WTC11 (cell line): ENCODE measurements around the gene SPIB.

Experiments
- CREB1 ChIP-seq: sonication (generic); formaldehyde crosslinking; IDR thresholded peaks from 2 replicates; pipeline ENCODE4 v1.8.0; 2023; ENCODE audit warnings: mild to moderate bottlenecking, missing genetic modification reagents
- ESRRA ChIP-seq: sonication (generic); formaldehyde crosslinking; IDR thresholded peaks from 2 replicates; pipeline ENCODE4 v1.8.1; 2022; ENCODE audit warnings: mild to moderate bottlenecking, missing genetic modification reagents, borderline replicate concordance
- TCF7 ChIP-seq: sonication (generic); formaldehyde crosslinking; IDR thresholded peaks from 2 replicates; pipeline ENCODE4 v1.8.0; 2022; ENCODE audit warnings: mild to moderate bottlenecking, low read depth, missing genetic modification reagents, moderate library complexity
- TF ChIP-seq, protein P1 (sequence below): fragments of 200-600 bp; IDR thresholded peaks from 2 replicates; pipeline ENCODE4 v1.8.0; 2022; ENCODE audit warnings: antibody characterized with exemption
- TF ChIP-seq, protein P2 (sequence below): sonication (generic); formaldehyde crosslinking; IDR thresholded peaks from 2 replicates; pipeline ENCODE4 v1.8.0; 2022; ENCODE audit warnings: mild to moderate bottlenecking, missing genetic modification reagents
- TF ChIP-seq, protein P3 (sequence below): sonication (generic); formaldehyde crosslinking; conservative IDR thresholded peaks from 2 replicates; pipeline ENCODE4 v1.8.1; 2023; ENCODE audit warnings: mild to moderate bottlenecking, low read depth, missing genetic modification reagents, moderate library complexity
- TF ChIP-seq, protein P4 (sequence below): sonication (generic); formaldehyde crosslinking; IDR thresholded peaks from 2 replicates; pipeline ENCODE4 v1.8.0; 2023; ENCODE audit warnings: missing genetic modification reagents

DNA sequence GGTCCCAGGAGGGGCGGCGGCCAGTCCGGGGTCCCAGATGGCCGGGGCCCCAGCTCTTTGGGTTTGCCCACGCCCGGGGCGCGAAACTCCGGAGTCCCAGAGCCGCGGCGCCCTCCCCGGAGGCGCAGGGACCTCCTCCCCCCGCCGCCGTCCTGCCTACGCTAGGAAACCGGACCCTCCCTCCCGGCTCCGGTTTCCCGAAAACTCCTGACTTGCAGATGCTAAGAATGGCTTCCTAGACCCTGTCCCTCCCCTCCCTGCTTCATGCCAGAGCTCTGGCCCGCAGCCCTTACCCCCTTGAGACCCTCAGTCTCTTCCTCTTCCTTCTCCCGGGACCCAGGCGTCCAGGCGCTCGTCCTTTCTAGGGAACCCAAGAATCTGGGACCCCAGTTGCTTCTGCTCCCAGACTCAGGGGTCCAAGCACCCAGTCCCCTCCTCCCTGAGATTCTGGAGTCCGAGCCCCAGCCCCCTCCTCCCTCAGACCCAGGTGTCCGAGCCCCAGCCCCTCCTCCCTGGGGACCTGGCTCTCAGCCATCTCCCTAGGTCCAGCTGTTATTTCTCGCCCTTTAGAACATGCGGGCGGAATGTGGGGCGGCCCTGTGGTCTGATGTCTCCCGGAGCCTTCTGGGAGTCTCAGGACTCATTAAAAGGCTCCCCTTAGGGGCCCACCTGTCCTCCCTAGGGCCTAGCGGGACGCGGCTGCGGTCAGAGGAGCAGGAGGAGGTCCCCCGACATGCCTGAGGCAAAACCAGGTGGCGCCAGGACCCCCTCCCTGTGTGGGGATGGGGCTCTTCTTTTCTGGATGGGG, 13.7 kb downstream of the SPIB start, which contains the start of gene MYBPC2:
- TF ChIP-seq ESRRA (CRISPR knock-in tag) (no peak), CREB1 (CRISPR knock-in tag) (no peak), TCF7 (CRISPR knock-in tag) (no peak)
- TF ChIP-seq, protein P1, sequence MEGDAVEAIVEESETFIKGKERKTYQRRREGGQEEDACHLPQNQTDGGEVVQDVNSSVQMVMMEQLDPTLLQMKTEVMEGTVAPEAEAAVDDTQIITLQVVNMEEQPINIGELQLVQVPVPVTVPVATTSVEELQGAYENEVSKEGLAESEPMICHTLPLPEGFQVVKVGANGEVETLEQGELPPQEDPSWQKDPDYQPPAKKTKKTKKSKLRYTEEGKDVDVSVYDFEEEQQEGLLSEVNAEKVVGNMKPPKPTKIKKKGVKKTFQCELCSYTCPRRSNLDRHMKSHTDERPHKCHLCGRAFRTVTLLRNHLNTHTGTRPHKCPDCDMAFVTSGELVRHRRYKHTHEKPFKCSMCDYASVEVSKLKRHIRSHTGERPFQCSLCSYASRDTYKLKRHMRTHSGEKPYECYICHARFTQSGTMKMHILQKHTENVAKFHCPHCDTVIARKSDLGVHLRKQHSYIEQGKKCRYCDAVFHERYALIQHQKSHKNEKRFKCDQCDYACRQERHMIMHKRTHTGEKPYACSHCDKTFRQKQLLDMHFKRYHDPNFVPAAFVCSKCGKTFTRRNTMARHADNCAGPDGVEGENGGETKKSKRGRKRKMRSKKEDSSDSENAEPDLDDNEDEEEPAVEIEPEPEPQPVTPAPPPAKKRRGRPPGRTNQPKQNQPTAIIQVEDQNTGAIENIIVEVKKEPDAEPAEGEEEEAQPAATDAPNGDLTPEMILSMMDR: no peak
- TF ChIP-seq, protein P2, sequence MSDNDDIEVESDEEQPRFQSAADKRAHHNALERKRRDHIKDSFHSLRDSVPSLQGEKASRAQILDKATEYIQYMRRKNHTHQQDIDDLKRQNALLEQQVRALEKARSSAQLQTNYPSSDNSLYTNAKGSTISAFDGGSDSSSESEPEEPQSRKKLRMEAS (CRISPR knock-in tag): no peak
- TF ChIP-seq, protein P3, sequence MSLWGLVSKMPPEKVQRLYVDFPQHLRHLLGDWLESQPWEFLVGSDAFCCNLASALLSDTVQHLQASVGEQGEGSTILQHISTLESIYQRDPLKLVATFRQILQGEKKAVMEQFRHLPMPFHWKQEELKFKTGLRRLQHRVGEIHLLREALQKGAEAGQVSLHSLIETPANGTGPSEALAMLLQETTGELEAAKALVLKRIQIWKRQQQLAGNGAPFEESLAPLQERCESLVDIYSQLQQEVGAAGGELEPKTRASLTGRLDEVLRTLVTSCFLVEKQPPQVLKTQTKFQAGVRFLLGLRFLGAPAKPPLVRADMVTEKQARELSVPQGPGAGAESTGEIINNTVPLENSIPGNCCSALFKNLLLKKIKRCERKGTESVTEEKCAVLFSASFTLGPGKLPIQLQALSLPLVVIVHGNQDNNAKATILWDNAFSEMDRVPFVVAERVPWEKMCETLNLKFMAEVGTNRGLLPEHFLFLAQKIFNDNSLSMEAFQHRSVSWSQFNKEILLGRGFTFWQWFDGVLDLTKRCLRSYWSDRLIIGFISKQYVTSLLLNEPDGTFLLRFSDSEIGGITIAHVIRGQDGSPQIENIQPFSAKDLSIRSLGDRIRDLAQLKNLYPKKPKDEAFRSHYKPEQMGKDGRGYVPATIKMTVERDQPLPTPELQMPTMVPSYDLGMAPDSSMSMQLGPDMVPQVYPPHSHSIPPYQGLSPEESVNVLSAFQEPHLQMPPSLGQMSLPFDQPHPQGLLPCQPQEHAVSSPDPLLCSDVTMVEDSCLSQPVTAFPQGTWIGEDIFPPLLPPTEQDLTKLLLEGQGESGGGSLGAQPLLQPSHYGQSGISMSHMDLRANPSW (CRISPR knock-in tag): no peak
- TF ChIP-seq, protein P4, sequence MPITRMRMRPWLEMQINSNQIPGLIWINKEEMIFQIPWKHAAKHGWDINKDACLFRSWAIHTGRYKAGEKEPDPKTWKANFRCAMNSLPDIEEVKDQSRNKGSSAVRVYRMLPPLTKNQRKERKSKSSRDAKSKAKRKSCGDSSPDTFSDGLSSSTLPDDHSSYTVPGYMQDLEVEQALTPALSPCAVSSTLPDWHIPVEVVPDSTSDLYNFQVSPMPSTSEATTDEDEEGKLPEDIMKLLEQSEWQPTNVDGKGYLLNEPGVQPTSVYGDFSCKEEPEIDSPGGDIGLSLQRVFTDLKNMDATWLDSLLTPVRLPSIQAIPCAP (CRISPR knock-in tag): no peak
